ENCODE data around the gene SPTBN5. TPM values are rescaled to one million over a fixed set of nuclear protein-coding genes. Genes with fewer than 3 reads are reported as not detected.

Gene SPTBN5
- total and polyA plus RNA-seq, 11 donors, result 0.31 to 5.6 (median 1.7) TPM

DNA sequence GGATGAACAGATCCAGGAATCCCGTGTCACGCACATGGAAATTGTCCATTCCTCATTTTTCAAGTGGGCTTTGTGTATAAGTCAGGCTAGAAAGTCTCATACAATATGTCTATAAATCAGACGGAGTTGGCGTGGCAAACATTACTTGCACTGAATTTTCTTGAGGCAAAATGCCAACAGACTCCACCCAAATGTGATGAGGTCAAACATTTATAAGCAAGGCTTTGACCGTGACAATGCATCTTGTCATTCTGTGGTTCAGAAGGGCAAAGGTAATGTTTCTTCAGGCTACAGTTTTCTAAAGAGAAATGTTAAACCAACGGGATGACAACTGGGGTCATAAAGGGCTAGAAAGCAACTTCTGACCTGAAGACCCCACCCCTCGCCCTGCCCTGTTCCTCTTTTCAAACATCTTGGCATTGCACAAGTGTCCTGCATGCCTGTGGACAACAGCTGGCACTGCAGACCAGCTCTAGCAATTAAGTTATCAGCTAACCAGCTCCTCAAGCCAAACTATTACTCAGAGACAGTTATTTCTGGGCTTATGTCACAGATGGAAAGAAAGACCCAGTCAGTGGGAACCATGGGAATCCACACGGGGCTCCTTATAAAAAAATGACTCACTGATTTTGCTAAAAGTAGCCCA is 36.5 kb upstream of the SPTBN5 start:
- Histone ChIP-seq H3K36me3 (peaks cover 0 to 25% (median 0%) of the 10 kb centered on the region in 9 donors), H3K27ac (peak overlapping the region in 11 of 12 donors; percentile 65 to 87 (median 78)), H3K4me3 (no peak overlapping the region), H3K9me3 (no peaks in the 10 kb centered on the region), H3K27me3 (no peaks in the 10 kb centered on the region), H3K4me1 (peaks cover 49 to 100% (median 94%) of the 10 kb centered on the region in 12 donors)
- 34 to 46% (median 39%) methylated on average over 8 of the region's 8 CpGs for whole genome bisulfite sequencing, 4 donors
- intact Hi-C loops (cut with DNase I), result loop anchor here in 4 of 10 donors (5.0 kb wide), 2 partner anchors 37 to 42 kb away; partner anchors contain the start of gene EHD4 (in 1 of the 4)
- DNase-seq, result peak in 2 of 5 donors; percentile 80 to 84
- ATAC-seq, result peak; percentile 20 to 76 (median 55)
- TF ChIP-seq, protein P1, sequence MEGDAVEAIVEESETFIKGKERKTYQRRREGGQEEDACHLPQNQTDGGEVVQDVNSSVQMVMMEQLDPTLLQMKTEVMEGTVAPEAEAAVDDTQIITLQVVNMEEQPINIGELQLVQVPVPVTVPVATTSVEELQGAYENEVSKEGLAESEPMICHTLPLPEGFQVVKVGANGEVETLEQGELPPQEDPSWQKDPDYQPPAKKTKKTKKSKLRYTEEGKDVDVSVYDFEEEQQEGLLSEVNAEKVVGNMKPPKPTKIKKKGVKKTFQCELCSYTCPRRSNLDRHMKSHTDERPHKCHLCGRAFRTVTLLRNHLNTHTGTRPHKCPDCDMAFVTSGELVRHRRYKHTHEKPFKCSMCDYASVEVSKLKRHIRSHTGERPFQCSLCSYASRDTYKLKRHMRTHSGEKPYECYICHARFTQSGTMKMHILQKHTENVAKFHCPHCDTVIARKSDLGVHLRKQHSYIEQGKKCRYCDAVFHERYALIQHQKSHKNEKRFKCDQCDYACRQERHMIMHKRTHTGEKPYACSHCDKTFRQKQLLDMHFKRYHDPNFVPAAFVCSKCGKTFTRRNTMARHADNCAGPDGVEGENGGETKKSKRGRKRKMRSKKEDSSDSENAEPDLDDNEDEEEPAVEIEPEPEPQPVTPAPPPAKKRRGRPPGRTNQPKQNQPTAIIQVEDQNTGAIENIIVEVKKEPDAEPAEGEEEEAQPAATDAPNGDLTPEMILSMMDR (IDR thresholded peaks at IDR 0.05), result peak in 9 of 12 donors; percentile 12 to 52 (median 25)
- no peak for TF ChIP-seq POLR2A (IDR thresholded peaks at IDR 0.05)

DNA sequence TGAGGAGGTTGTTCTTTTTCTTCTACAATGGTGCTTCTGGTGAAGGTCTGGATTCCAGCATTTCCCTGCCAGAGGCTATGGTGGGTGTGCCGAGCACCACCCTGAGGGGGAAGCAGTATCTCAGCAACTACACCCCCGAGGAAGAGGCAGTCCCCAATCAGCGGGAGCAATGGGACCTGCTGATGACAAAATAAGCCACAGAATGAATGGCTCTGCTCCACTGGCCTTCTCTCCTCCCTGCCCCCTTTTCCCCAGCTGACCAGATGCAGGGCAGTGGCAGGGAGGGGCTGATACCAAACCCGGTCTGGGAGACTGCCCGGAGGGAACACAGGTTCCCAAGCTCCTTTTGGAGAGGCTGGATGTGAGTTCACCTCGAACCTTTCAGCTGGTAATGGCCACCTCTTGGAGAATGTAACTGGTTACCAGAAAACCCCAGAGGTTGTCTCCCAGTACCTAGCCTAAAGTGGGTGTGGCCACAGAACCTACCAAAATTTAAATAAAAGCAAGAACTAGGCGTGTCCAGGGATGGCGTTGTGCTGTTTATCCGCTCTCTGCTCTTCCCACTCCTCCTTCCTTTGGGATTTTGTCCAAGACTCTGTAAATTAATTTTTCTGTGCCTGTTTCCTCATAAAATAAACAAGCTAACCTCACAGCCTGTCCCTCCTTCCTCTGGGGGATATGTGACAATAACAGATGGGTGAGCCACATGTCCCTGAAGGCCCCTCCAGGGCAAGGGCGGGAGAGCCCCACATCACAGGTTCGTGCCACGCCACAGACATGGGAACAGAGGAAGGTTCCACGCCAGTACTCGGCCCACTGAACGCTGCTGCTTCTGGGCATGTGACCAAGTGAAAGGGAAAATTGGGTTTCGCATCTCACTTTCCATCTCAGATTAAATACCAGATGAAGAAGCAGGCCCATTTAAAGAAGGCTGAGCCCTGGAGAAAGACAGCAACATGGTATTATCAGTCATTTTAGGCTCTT is 35.1 kb upstream of the SPTBN5 start:
- peak; percentile 61 to 81 (median 74) for ATAC-seq
- Histone ChIP-seq H3K36me3 (peaks cover 0 to 39% (median 8%) of the 10 kb centered on the region in 9 donors), H3K9me3 (no peaks in the 10 kb centered on the region), H3K4me3 (no peak overlapping the region), H3K27ac (peak overlapping the region; percentile 39 to 87 (median 78)), H3K27me3 (no peaks in the 10 kb centered on the region), H3K4me1 (peaks cover 44 to 99% (median 88%) of the 10 kb centered on the region in 12 donors)
- whole genome bisulfite sequencing, 4 donors, result 20 to 37% (median 24%) methylated on average over 15 to 16 of the region's 16 CpGs
- TF ChIP-seq, protein P1 (IDR thresholded peaks at IDR 0.05), result no peak
- TF ChIP-seq POLR2A (IDR thresholded peaks at IDR 0.05), result no peak
- intact Hi-C loops (cut with DNase I), result loop anchor here in 5 of 10 donors (5.0 to 10.0 kb wide), 2 partner anchors 43 to 126 kb away; partner anchors contain the start of gene EHD4 (in 4 of the 5)
- peak in 4 of 5 donors; percentile 70 to 83 (median 78) for DNase-seq

DNA sequence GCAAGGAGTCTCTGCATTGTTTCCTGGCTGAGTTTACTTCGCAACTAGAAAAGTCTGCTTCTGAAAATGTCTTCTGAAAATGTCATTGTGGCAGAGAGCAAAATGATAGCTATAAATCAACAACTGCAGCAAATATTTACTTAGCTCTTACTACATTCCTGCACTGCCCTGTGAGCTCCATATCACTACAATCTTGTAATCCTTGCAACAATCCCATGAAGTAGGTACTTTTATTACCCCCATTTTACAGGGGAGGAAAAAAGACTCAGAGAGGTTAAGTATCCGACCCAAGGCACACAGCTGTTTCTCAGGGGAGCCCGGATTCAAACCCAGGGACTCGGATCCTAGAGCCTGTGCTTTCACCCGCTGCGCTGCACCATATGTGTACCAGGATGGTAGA is 34.2 kb upstream of the SPTBN5 start:
- TF ChIP-seq POLR2A (IDR thresholded peaks at IDR 0.05), result no peak
- TF ChIP-seq, protein P1 (IDR thresholded peaks at IDR 0.05), result no peak
- Histone ChIP-seq H3K36me3 (peaks cover 0 to 48% (median 9%) of the 10 kb centered on the region in 9 donors), H3K4me3 (no peak overlapping the region), H3K27me3 (no peaks in the 10 kb centered on the region), H3K4me1 (peaks cover 39 to 99% (median 86%) of the 10 kb centered on the region in 12 donors), H3K27ac (peak overlapping the region; percentile 39 to 87 (median 78)), H3K9me3 (no peaks in the 10 kb centered on the region)
- intact Hi-C loops (cut with DNase I), result loop anchor here in 5 of 10 donors (5.0 to 10.0 kb wide), 2 partner anchors 44 to 127 kb away; partner anchors contain the start of gene EHD4 (in 4 of the 5)
- DNase-seq (peak in 1 of 5 donors; percentile 20), ATAC-seq (no peak)
- WGBS, 4 donors, result 76 to 87% (median 82%) methylated on average over 6 of the region's 6 CpGs

All from heart left ventricle (tissue), 16 donors.